RWPE2 (cell line): Measurements from ENCODE around the gene NDUFV3.
A peak's percentile ranks its signal among the peaks of the same experiment; 100 is the strongest.
"Not testable (repeated sequence)": the region's sequence is repeated elsewhere in the genome, so short reads cannot be mapped to it uniquely, and the experiment has no call there.

Source experiments
- ATAC-seq: fragments of 200-7000 bp; cut with Tn5 transposase; 3 replicates; pipeline ENCODE4 v1.9.1; 2021; ENCODE audit warnings: low read depth
- DNase-seq: peaks from one replicate; pipeline ENCODE4 v3.0.0-alpha.2; 2020; ENCODE audit warnings: low spot score
- H3K27ac ChIP-seq: fragments of 450-650 bp; 2 replicates; pipeline ENCODE4 v1.5.1; 2017; ENCODE audit warnings: mild to moderate bottlenecking; ENCODE audit not compliant: poor library complexity, severe bottlenecking
- H3K27me3 ChIP-seq: fragments of 250-450 bp; sonication (Bioruptor Pico); 2 replicates; pipeline ENCODE4 v1.5.1; 2021; ENCODE audit warnings: mild to moderate bottlenecking, moderate library complexity; ENCODE audit not compliant: insufficient read depth, poor library complexity, severe bottlenecking
- H3K36me3 ChIP-seq: fragments of 250-450 bp; sonication (Bioruptor Pico); 2 replicates; pipeline ENCODE4 v1.5.1; 2020; ENCODE audit warnings: low read depth, mild to moderate bottlenecking, moderate library complexity
- H3K4me1 ChIP-seq: fragments of 250-450 bp; sonication (Bioruptor Pico); 2 replicates; pipeline ENCODE4 v1.5.1; 2021; ENCODE audit warnings: mild to moderate bottlenecking, moderate library complexity; ENCODE audit not compliant: insufficient read depth, poor library complexity, severe bottlenecking
- H3K4me3 ChIP-seq: fragments of 250-450 bp; sonication (Bioruptor Pico); 2 replicates; pipeline ENCODE4 v1.5.1; 2021; ENCODE audit warnings: mild to moderate bottlenecking, moderate library complexity; ENCODE audit not compliant: severe bottlenecking
- H3K9me3 ChIP-seq: fragments of 250-450 bp; sonication (Bioruptor Pico); 2 replicates; pipeline ENCODE4 v1.5.1; 2021; ENCODE audit warnings: mild to moderate bottlenecking, moderate library complexity; ENCODE audit not compliant: severe bottlenecking
- TF ChIP-seq, protein P1 (sequence below): fragments of 450-650 bp; IDR thresholded peaks from one replicate; pipeline ENCODE4 v1.5.1; 2017; ENCODE audit warnings: mild to moderate bottlenecking, moderate library complexity; ENCODE audit not compliant: poor library complexity, severe bottlenecking

The NDUFV3 gene

DNA sequence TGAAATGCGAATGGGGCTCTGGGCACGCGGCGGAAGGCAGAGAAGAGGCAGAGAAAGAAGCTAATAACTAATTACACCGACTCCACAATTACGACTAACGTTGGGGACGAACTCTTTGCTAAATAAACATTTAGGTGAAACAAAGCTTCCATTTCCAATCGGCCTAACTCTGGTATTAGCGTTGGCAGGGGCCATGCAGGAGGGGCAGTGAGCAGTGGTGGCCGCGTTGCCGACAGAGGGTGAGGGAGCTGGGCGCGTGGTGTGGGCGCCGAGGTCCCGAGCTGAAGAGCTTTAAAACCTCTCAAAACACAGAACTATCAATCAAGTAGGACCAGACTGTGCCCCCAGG, 553 bp upstream of the NDUFV3 start:
- DNase-seq (no peak), ATAC-seq (peak; percentile 41)
- Histone ChIP-seq H3K27me3 (no peaks in the 10 kb centered on the region), H3K27ac (peak overlapping the region; percentile 61), H3K4me1 (peaks cover 3% of the 10 kb centered on the region), H3K9me3 (no peaks in the 10 kb centered on the region), H3K36me3 (peaks cover 17% of the 10 kb centered on the region), H3K4me3 (peak overlapping the region; percentile 78)
- TF ChIP-seq, protein P1, sequence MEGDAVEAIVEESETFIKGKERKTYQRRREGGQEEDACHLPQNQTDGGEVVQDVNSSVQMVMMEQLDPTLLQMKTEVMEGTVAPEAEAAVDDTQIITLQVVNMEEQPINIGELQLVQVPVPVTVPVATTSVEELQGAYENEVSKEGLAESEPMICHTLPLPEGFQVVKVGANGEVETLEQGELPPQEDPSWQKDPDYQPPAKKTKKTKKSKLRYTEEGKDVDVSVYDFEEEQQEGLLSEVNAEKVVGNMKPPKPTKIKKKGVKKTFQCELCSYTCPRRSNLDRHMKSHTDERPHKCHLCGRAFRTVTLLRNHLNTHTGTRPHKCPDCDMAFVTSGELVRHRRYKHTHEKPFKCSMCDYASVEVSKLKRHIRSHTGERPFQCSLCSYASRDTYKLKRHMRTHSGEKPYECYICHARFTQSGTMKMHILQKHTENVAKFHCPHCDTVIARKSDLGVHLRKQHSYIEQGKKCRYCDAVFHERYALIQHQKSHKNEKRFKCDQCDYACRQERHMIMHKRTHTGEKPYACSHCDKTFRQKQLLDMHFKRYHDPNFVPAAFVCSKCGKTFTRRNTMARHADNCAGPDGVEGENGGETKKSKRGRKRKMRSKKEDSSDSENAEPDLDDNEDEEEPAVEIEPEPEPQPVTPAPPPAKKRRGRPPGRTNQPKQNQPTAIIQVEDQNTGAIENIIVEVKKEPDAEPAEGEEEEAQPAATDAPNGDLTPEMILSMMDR: no peak

GRCh38 chr21:42900446-42900845, 7.3 kb downstream of the NDUFV3 start:
- ATAC-seq (no peak), DNase-seq (no peak)
- Histone ChIP-seq H3K9me3 (no peaks in the 10 kb centered on the region), H3K4me3 (no peak overlapping the region), H3K27me3 (no peaks in the 10 kb centered on the region), H3K36me3 (peaks cover 82% of the 10 kb centered on the region), H3K4me1 (no peaks in the 10 kb centered on the region), H3K27ac (no peak overlapping the region)
- TF ChIP-seq, protein P1: no peak

- TF ChIP-seq, protein P1: no peak
- Histone ChIP-seq H3K9me3 (no peaks in the 10 kb centered on the region), H3K36me3 (peaks cover 79% of the 10 kb centered on the region), H3K27me3 (no peaks in the 10 kb centered on the region), H3K27ac (no peak overlapping the region), H3K4me3 (no peak overlapping the region), H3K4me1 (no peaks in the 10 kb centered on the region)
- no peak for ATAC-seq
- no peak for DNase-seq
Measured at GRCh38 chr21:42903817-42904216, 10.7 kb downstream of the NDUFV3 start.

GRCh38 chr21:42905195-42905594, 12.1 kb downstream of the NDUFV3 start:
- Histone ChIP-seq H3K4me3 (no peak overlapping the region), H3K4me1 (no peaks in the 10 kb centered on the region), H3K27ac (no peak overlapping the region), H3K9me3 (no peaks in the 10 kb centered on the region), H3K36me3 (peaks cover 79% of the 10 kb centered on the region), H3K27me3 (no peaks in the 10 kb centered on the region)
- DNase-seq (no peak), ATAC-seq (no peak)
- TF ChIP-seq, protein P1: no peak

DNA sequence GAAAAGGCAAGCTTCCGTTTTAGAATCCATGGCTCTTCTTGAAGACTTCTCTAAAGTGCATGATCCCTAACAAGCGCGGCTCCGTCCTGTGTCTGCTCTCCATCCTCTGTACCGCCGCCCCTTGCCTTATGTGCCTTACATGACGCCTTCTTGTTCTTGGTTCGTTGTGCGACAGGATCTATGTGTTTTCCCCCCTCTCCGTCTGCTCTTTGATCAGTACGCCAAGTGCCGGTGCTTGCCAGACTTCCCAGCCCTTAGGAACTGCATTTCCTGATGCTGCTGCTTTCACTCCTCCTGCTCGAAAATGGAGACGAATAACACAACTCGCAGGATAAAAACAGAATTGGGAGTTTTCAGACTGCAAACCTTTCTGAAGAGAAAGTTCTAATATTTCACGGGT, 13.1 kb downstream of the NDUFV3 start:
- DNase-seq: no peak
- TF ChIP-seq, protein P1: no peak
- Histone ChIP-seq H3K9me3 (no peaks in the 10 kb centered on the region), H3K4me3 (no peak overlapping the region), H3K36me3 (peaks cover 69% of the 10 kb centered on the region), H3K27me3 (no peaks in the 10 kb centered on the region), H3K4me1 (no peaks in the 10 kb centered on the region), H3K27ac (no peak overlapping the region)
- no peak for ATAC-seq

- not testable (repeated sequence) for H3K9me3 ChIP-seq, H3K27ac ChIP-seq, DNase-seq, H3K27me3 ChIP-seq, H3K4me3 ChIP-seq, H3K4me1 ChIP-seq, ATAC-seq
- peaks cover 57% of the 10 kb centered on the region for H3K36me3 ChIP-seq
Measured at GRCh38 chr21:42908484-42908883, 15.4 kb downstream of the NDUFV3 start.

DNA sequence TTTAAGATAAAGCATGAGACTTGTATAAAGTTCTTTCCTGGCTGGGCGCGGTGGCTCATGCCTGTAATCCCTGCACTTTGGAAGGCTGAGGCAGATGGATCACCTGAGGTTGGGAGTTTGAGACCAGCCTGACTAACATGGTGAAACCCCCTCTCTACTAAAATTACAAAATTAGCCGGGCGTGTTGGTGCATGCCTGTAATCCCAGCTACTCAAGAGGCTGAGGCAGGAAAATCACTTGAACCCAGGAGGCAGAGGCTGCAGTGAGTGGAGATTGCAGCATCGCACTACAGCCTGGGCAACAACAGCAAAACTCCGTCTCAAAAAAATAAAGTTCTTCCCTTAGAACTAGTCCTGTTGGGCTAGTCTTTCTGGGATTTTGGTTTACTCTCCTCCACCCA, 18.8 kb downstream of the NDUFV3 start:
- H3K4me3 ChIP-seq, H3K27me3 ChIP-seq, H3K4me1 ChIP-seq, ATAC-seq, H3K9me3 ChIP-seq, H3K27ac ChIP-seq, DNase-seq: not testable (repeated sequence)
- H3K36me3 ChIP-seq: peaks cover 26% of the 10 kb centered on the region
